Activated B cell treated with CpG ODN at 0.5 μM for 24 hours (primary cell): Measurements from ENCODE around the gene MEIS2. TPM values are rescaled to one million over a fixed set of nuclear protein-coding genes. Genes with fewer than 3 reads are reported as not detected.
A peak's percentile ranks its signal among the peaks of the same experiment; 100 is the strongest.

Source experiments
- ATAC-seq: fragments of 200-7000 bp; cut with Tn5 transposase; one replicate; pipeline ENCODE4 v1.10.0; 2021; ENCODE audit warnings: low read depth, mild to moderate bottlenecking, moderate library complexity
- CTCF ChIA-PET: fragments of 350-600 bp; sonication (Branson Sonifier 250); formaldehyde crosslinking; loops from one replicate; lab custom pipeline; 2021; ENCODE audit warnings: antibody characterized with exemption; lab: Charles Lee
- POLR2A ChIA-PET: fragments of 350-600 bp; sonication (Branson Sonifier 250); formaldehyde crosslinking; loops from one replicate; lab custom pipeline; 2021; ENCODE audit warnings: antibody characterized with exemption; lab: Charles Lee
- DNase-seq: peaks from one replicate; pipeline ENCODE4 v3.0.0; 2022
- H3K27ac Mint-ChIP-seq: one replicate; pipeline ENCODE4 v1.8.0; 2020; ENCODE audit warnings: mixed read lengths
- H3K27me3 Mint-ChIP-seq: one replicate; pipeline ENCODE4 v1.8.0; 2021; ENCODE audit warnings: mixed read lengths
- H3K36me3 Mint-ChIP-seq: one replicate; pipeline ENCODE4 v1.8.0; 2021; ENCODE audit warnings: low read depth, mixed read lengths
- H3K4me1 Mint-ChIP-seq: one replicate; pipeline ENCODE4 v1.8.0; 2021; ENCODE audit warnings: mixed read lengths
- H3K4me3 Mint-ChIP-seq: one replicate; pipeline ENCODE4 v1.8.0; 2020; ENCODE audit warnings: mild to moderate bottlenecking, mixed read lengths
- H3K9me3 Mint-ChIP-seq: one replicate; pipeline ENCODE4 v1.8.0; 2020; ENCODE audit warnings: mixed read lengths
- intact Hi-C: fragments of 100-400 bp; cut with micrococcal nuclease; formaldehyde crosslinking; loops from one replicate; pipeline ENCODE4 v1.15.1; 2024
- total RNA-seq: library from RNA; stranded (reverse); gene quantifications from 2 replicates; pipeline ENCODE4 v1.2.3, GENCODE V29; 2022
- TF ChIP-seq, protein P1 (sequence below): fragments of 200-600 bp; IDR thresholded peaks from one replicate; pipeline ENCODE4 v1.8.0; 2022; ENCODE audit warnings: antibody characterized with exemption, mild to moderate bottlenecking

MEIS2 gene
- total RNA-seq: 0.24 TPM in 1 of 2 replicates, not detected in the other

DNA sequence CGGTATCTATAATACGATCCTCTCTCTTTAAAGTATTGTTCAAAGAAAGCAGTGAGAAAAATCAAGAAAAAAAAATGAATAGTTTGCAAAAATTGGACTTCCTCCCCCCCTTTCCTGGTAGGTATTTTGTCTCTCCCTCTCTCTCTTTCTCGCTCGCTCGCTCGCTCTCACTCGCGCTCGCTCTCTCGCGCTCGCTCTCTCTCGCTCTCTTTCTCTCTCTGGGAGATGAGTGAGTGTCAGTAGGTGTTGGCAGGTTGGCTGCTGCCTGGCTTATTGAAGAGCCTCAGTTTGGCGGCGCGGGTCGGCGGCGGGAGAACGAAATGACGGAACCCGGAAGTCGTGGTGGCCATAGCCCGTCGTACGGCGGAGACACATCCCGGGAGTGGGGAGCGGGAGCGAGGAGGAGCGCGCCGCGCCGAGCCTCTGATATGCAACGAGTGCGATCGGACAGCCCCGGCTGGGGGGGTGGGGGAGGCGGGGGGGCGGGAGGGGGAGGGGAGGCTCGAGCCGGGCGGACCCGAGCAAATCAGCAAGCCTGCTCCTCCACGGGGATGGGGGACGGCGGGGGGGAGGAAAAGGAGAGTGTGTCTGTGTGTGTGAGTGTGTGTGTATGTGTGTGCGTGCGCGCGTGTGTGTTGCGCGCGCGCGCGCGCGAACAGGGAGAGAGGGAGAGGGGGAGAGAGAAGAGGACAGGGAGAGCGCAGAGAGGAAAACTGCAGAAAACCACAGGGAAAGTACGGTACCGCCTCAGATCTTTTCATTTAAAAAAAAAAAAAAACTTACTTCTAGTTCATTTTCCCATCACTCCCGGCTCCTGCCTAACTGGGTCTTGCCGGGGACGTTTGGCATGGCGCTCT lies at the start of gene MEIS2:
MEIS2 (minus strand) TSS at position 441 of the 857 bp plus-strand sequence. CDS start 1,083 bp downstream, outside the sequence.
- ChIA-PET CTCF (no interaction called here), POLR2A (no interaction called here)
- DNase-seq (no peak), ATAC-seq (peak; percentile 31)
- Mint-ChIP-seq H3K9me3 (peaks cover 4% of the 10 kb centered on the region), H3K27me3 (peaks cover 71% of the 10 kb centered on the region), H3K4me1 (peaks cover 43% of the 10 kb centered on the region), H3K27ac (peak within 1 kb of the TSS; percentile 39), H3K4me3 (peak within 1 kb of the TSS; percentile 94), H3K36me3 (peaks cover 9% of the 10 kb centered on the region)
- intact Hi-C loops: loop anchor here (2.0 to 5.0 kb wide), 3 partner anchors 214 to 1553 kb away; partner anchors contain the start of genes CDIN1 and DPH6
- TF ChIP-seq, protein P1, sequence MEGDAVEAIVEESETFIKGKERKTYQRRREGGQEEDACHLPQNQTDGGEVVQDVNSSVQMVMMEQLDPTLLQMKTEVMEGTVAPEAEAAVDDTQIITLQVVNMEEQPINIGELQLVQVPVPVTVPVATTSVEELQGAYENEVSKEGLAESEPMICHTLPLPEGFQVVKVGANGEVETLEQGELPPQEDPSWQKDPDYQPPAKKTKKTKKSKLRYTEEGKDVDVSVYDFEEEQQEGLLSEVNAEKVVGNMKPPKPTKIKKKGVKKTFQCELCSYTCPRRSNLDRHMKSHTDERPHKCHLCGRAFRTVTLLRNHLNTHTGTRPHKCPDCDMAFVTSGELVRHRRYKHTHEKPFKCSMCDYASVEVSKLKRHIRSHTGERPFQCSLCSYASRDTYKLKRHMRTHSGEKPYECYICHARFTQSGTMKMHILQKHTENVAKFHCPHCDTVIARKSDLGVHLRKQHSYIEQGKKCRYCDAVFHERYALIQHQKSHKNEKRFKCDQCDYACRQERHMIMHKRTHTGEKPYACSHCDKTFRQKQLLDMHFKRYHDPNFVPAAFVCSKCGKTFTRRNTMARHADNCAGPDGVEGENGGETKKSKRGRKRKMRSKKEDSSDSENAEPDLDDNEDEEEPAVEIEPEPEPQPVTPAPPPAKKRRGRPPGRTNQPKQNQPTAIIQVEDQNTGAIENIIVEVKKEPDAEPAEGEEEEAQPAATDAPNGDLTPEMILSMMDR: no peak

DNA sequence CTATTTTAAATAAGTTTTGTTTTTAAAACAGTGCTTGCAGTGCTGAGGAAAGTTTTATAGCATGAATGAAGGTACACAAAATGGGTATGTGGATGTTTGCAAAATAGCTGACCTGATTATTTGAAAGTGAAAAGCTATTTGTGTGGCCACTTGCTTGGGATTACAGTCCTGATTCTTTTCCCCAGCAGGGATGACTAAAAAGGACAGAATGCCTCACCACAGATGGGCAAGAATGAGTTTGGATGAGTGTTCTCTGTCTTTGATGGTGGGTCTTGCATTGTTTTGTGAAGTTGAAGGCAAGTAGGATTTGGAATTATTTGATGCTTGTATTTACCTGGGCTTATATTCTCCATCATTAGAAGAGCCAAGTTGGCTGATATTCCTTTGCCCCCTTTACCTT lies 48.8 kb upstream of the MEIS2 start:
- intact Hi-C loops: no loop called here
- Mint-ChIP-seq H3K9me3 (no peaks in the 10 kb centered on the region), H3K27ac (no peak overlapping the region), H3K36me3 (no peaks in the 10 kb centered on the region), H3K4me3 (no peak overlapping the region), H3K4me1 (no peaks in the 10 kb centered on the region), H3K27me3 (no peaks in the 10 kb centered on the region)
- ChIA-PET CTCF (no interaction called here), POLR2A (no interaction called here)
- TF ChIP-seq, protein P1: no peak
- DNase-seq (no peak), ATAC-seq (no peak)

DNA sequence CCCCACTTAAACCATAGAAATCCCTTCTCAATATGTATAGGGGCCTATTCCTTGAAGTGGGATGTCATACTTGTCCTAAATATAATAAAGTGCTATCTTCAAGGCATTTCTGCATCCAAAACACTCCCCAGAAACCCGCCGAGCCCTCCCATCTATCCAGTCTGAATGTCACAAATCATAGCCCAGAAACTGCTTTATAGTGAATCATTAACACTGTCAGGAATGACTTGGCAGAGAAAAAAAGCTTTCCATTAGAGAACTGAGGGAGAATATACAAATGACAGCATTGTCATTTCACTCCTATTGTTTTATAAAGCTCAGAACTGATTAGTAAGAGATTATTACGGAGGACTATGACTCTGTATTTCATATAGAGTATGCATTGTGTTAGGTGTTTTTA lies 48.4 kb upstream of the MEIS2 start:
- Mint-ChIP-seq H3K4me3 (no peak overlapping the region), H3K9me3 (no peaks in the 10 kb centered on the region), H3K4me1 (no peaks in the 10 kb centered on the region), H3K36me3 (no peaks in the 10 kb centered on the region), H3K27ac (no peak overlapping the region), H3K27me3 (no peaks in the 10 kb centered on the region)
- TF ChIP-seq, protein P1: no peak
- POLR2A ChIA-PET: no interaction called here
- no peak for DNase-seq
- CTCF ChIA-PET: no interaction called here
- ATAC-seq: no peak
- intact Hi-C loops: no loop called here

DNA sequence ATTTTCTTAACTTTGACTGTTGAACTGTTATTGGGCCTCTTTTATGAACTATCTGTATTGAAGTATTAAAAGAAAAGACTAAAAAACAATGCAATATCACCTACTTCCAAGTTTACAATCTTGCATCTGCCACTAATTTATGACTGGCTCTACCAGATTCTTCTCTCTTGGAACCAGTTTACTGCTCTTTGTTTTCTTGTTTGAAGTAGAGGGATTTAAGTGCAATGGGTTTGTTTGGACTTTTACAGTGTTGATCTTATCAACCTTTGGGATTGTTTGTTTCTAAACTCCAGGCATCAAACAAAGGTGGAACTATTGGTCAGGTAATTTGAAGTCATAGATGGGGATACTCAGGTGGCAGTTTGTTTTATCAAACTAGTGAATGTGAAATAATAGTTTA lies 43.0 kb upstream of the MEIS2 start:
- ATAC-seq (no peak), DNase-seq (no peak)
- Mint-ChIP-seq H3K9me3 (no peaks in the 10 kb centered on the region), H3K36me3 (no peaks in the 10 kb centered on the region), H3K27me3 (peaks cover 5% of the 10 kb centered on the region), H3K4me1 (no peaks in the 10 kb centered on the region), H3K4me3 (no peak overlapping the region), H3K27ac (no peak overlapping the region)
- TF ChIP-seq, protein P1: no peak
- intact Hi-C loops: no loop called here
- CTCF ChIA-PET: no interaction called here
- POLR2A ChIA-PET: no interaction called here

DNA sequence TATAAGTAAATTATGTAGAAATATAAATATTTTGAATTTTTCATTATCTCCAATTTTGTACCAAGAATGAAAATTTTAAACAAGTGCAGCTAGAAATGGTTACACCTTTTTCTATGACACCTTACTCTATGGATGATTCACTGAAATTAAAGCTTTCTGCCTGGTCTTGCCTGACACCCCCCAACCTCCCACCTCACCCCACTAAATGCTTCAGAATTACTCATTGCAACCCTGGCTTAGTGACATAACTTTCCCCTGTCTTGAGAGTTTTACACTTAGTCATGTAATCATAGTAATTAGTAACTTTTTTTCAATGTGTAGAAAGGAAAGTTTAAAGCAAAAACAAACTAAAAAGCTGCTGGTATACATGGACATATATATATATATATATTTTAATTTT lies 42.0 kb upstream of the MEIS2 start:
- ATAC-seq (no peak), DNase-seq (no peak)
- TF ChIP-seq, protein P1: no peak
- intact Hi-C loops: no loop called here
- Mint-ChIP-seq H3K4me3 (no peak overlapping the region), H3K27ac (no peak overlapping the region), H3K27me3 (peaks cover 5% of the 10 kb centered on the region), H3K9me3 (no peaks in the 10 kb centered on the region), H3K36me3 (no peaks in the 10 kb centered on the region), H3K4me1 (no peaks in the 10 kb centered on the region)
- CTCF ChIA-PET: no interaction called here
- POLR2A ChIA-PET: no interaction called here
